T-helper 22 cell (primary cell): Measurements from ENCODE around the gene AKIP1.

Experiments
- DNase-seq: peaks from one replicate; pipeline ENCODE4 v3.0.0-alpha.2; 2020; ENCODE audit warnings: low read depth

AKIP1 gene

GRCh38 chr11:8961401-8961800, 50.4 kb downstream of the AKIP1 start:
- no peak for DNase-seq

- no peak for DNase-seq
Observed at GRCh38 chr11:8962841-8963240, 51.9 kb downstream of the AKIP1 start.

GRCh38 chr11:8963569-8964323, 52.8 kb downstream of the AKIP1 start:
- peak; percentile 55 for DNase-seq

GRCh38 chr11:8964324-8965320, 53.6 kb downstream of the AKIP1 start, which contains the start of gene TMEM9B:
Gene TMEM9B (minus strand): TSS chr11:8964442. CDS start chr11:8964313, 129 bp downstream.
- DNase-seq, result peak; percentile 55

- DNase-seq, result no peak
Observed at GRCh38 chr11:8967184-8967583, 56.2 kb downstream of the AKIP1 start.
